Endometrial microvascular endothelial cells (primary cell): ENCODE measurements around the gene LIPG. TPM values are rescaled to one million over a fixed set of nuclear protein-coding genes. Genes with fewer than 3 reads are reported as not detected.
"Not testable (repeated sequence)": the region's sequence is repeated elsewhere in the genome, so short reads cannot be mapped to it uniquely, and the experiment has no call there.

Experiments
- in situ Hi-C: cut with HindIII; loops from 2 replicates; pipeline ENCODE4 v1.10.0; 2017; ENCODE audit warnings: low sequenced_read_pairs, low pct_unique_long_range_greater_than_20kb; ENCODE audit errors: inconsistent ontology term
- total RNA-seq: library from RNA; depleted of rRNA; stranded (reverse); fragments of >200 nt; gene quantifications from one replicate; pipeline ENCODE4 v1.2.3, GENCODE V29; 2015; ENCODE audit errors: inconsistent ontology term

LIPG gene
- total RNA-seq, 1 donor from 2014 or later: 80.7 TPM

GRCh38 chr18:49566217-49566770 is 4.4 kb downstream of the LIPG start:
- in situ Hi-C loops: no loop called here

GRCh38 chr18:49566985-49567384 is 5.1 kb downstream of the LIPG start:
- in situ Hi-C loops: no loop called here

- in situ Hi-C loops: no loop called here
Measured at GRCh38 chr18:49569724-49570123, 7.9 kb downstream of the LIPG start.

- in situ Hi-C loops: no loop called here
Measured at GRCh38 chr18:49570836-49571235, 9.0 kb downstream of the LIPG start.

- in situ Hi-C loops: no loop called here
Measured at GRCh38 chr18:49572611-49573345, 10.9 kb downstream of the LIPG start.

- in situ Hi-C loops: no loop called here
Measured at GRCh38 chr18:49573835-49574234, 12.0 kb downstream of the LIPG start.

- in situ Hi-C loops: not testable (repeated sequence)
Measured at GRCh38 chr18:49579041-49579440, 17.2 kb downstream of the LIPG start.

- in situ Hi-C loops: not testable (repeated sequence)
Measured at GRCh38 chr18:49579583-49579982, 17.7 kb downstream of the LIPG start.

- in situ Hi-C loops: no loop called here
Measured at GRCh38 chr18:49580279-49580678, 18.4 kb downstream of the LIPG start.

GRCh38 chr18:49581371-49581770 is 19.5 kb downstream of the LIPG start:
- in situ Hi-C loops: no loop called here

GRCh38 chr18:49582579-49582978 is 20.7 kb downstream of the LIPG start:
- in situ Hi-C loops: no loop called here

- in situ Hi-C loops: no loop called here
Measured at GRCh38 chr18:49584394-49584793, 22.5 kb downstream of the LIPG start.

GRCh38 chr18:49584951-49585350 is 23.1 kb downstream of the LIPG start:
- in situ Hi-C loops: not testable (repeated sequence)

- in situ Hi-C loops: no loop called here
Measured at GRCh38 chr18:49585781-49586663, 24.2 kb downstream of the LIPG start.

GRCh38 chr18:49588171-49588570 is 26.3 kb downstream of the LIPG start:
- in situ Hi-C loops: no loop called here

- in situ Hi-C loops: no loop called here
Measured at GRCh38 chr18:49588971-49589370, 27.1 kb downstream of the LIPG start.

GRCh38 chr18:49590608-49591007 is 28.8 kb downstream of the LIPG start:
- in situ Hi-C loops: no loop called here

GRCh38 chr18:49591271-49591670 is 29.4 kb downstream of the LIPG start:
- in situ Hi-C loops: no loop called here

GRCh38 chr18:49591775-49592174 is 29.9 kb downstream of the LIPG start:
- in situ Hi-C loops: no loop called here

GRCh38 chr18:49596687-49597086 is 34.8 kb downstream of the LIPG start:
- in situ Hi-C loops: no loop called here
